Panc1 (cell line): ENCODE measurements around the gene IL2RA. TPM values are rescaled to one million over a fixed set of nuclear protein-coding genes. Genes with fewer than 3 reads are reported as not detected.
"Not testable (repeated sequence)": the region's sequence is repeated elsewhere in the genome, so short reads cannot be mapped to it uniquely, and the experiment has no call there.

Experiments used
- ATAC-seq: fragments of 200-7000 bp; cut with Tn5 transposase; 2 replicates; pipeline ENCODE4 v1.9.1; 2020; ENCODE audit warnings: mild to moderate bottlenecking, moderate library complexity
- BruUV-seq: library from RNA; stranded (reverse); fragments of 400-500 nt; replicated peaks from 2 replicates; lab custom pipeline; 2021; lab: Mats Ljungman, UMichigan
- CTCF ChIA-PET: fragments of 300-600 bp; sonication (Branson Sonifier 250); formaldehyde crosslinking; loops from one replicate; lab custom pipeline; 2022; ENCODE audit warnings: antibody characterized with exemption; lab: Charles Lee
- POLR2A ChIA-PET: fragments of 300-600 bp; sonication (Branson Sonifier 250); formaldehyde crosslinking; loops from one replicate; lab custom pipeline; 2022; ENCODE audit warnings: antibody characterized with exemption; lab: Charles Lee
- DNase-seq: peaks from one replicate; pipeline ENCODE4 v3.0.0-alpha.2; 2010; ENCODE audit warnings: low read depth, low spot score
- H3K27ac ChIP-seq: 2 replicates; pipeline ENCODE4 v1.5.1; 2011; ENCODE audit warnings: mild to moderate bottlenecking, low read length, inconsistent platforms
- H3K27me3 ChIP-seq: fragments of 200-500 bp; sonication (Bioruptor generic); 2 replicates; pipeline ENCODE4 v1.6.0; 2014; ENCODE audit warnings: low read length, inconsistent platforms; ENCODE audit not compliant: control insufficient read depth, insufficient read depth
- H3K36me3 ChIP-seq: fragments of 200-500 bp; sonication (Bioruptor generic); 2 replicates; pipeline ENCODE4 v1.5.1; 2014; ENCODE audit warnings: inconsistent platforms, mild to moderate bottlenecking, low read length, moderate library complexity; ENCODE audit not compliant: control insufficient read depth, insufficient read depth
- H3K4me1 ChIP-seq: 2 replicates; pipeline ENCODE4 v1.5.1; 2011; ENCODE audit warnings: inconsistent platforms, mild to moderate bottlenecking, low read length, moderate library complexity; ENCODE audit not compliant: control insufficient read depth, insufficient read depth
- H3K4me3 ChIP-seq, 2 experiments: 2 replicates each; pipeline ENCODE4 v1.5.1; 2011 to 2012; ENCODE audit warnings: low read depth in 2 of 2, low read length in 2 of 2, mild to moderate bottlenecking in 2 of 2, inconsistent platforms in 1 of 2, moderate library complexity in 1 of 2
- H3K9me3 ChIP-seq: fragments of 200-500 bp; sonication (Bioruptor generic); 2 replicates; pipeline ENCODE4 v1.5.1; 2014; ENCODE audit warnings: low read depth, mild to moderate bottlenecking, inconsistent platforms, low read length, moderate library complexity; ENCODE audit not compliant: control insufficient read depth, insufficient read depth
- POLR2AphosphoS5 ChIP-seq: IDR thresholded peaks from 2 replicates; pipeline ENCODE4 v1.6.1; 2012; ENCODE audit warnings: mild to moderate bottlenecking, low read depth, low read length, moderate library complexity
- REST ChIP-seq, 2 experiments: IDR thresholded peaks; 2 replicates each; pipeline ENCODE4 v1.6.1; 2011 to 2012; ENCODE audit warnings: low read depth in 2 of 2, control low read depth in 1 of 2, low read length in 1 of 2, mild to moderate bottlenecking in 1 of 2, moderate library complexity in 1 of 2; ENCODE audit not compliant: insufficient read depth in 1 of 2
- SIN3A ChIP-seq: IDR thresholded peaks from 2 replicates; pipeline ENCODE4 v1.6.1; 2012; ENCODE audit warnings: low read depth, mild to moderate bottlenecking, low read length, moderate library complexity, borderline replicate concordance; ENCODE audit not compliant: insufficient read depth
- TCF7L2 ChIP-seq: IDR thresholded peaks from 2 replicates; pipeline ENCODE4 v1.6.1; 2011; ENCODE audit warnings: mild to moderate bottlenecking, low read depth, low read length, inconsistent platforms
- in situ Hi-C: cut with HindIII; loops from 2 replicates; pipeline ENCODE4 v1.10.0; 2016; ENCODE audit warnings: low sequenced_read_pairs, low pct_unique_long_range_greater_than_20kb
- intact Hi-C: fragments of 100-400 bp; cut with micrococcal nuclease; formaldehyde crosslinking; loops from one replicate; pipeline ENCODE4 v1.10.0; 2022; ENCODE audit not compliant: unreplicated experiment
- total RNA-seq: library from RNA; stranded (reverse); gene quantifications from one replicate; pipeline ENCODE4 v1.2.1, GENCODE V29; 2021; ENCODE audit not compliant: unreplicated experiment
- TF ChIP-seq, protein P1 (sequence below): fragments of 450-650 bp; IDR thresholded peaks from 2 replicates; pipeline ENCODE4 v1.5.1; 2017; ENCODE audit warnings: mild to moderate bottlenecking

IL2RA gene
- total RNA-seq, 1 experiment from 2014 or later: 0.33 TPM

- ATAC-seq: no peak
- no peak overlapping the region for H3K4me3 ChIP-seq
- CTCF ChIA-PET: no interaction called here
- no peaks in the 10 kb centered on the region for H3K4me1 ChIP-seq
- no peak for TF ChIP-seq POLR2AphosphoS5
- TF ChIP-seq, protein P1, sequence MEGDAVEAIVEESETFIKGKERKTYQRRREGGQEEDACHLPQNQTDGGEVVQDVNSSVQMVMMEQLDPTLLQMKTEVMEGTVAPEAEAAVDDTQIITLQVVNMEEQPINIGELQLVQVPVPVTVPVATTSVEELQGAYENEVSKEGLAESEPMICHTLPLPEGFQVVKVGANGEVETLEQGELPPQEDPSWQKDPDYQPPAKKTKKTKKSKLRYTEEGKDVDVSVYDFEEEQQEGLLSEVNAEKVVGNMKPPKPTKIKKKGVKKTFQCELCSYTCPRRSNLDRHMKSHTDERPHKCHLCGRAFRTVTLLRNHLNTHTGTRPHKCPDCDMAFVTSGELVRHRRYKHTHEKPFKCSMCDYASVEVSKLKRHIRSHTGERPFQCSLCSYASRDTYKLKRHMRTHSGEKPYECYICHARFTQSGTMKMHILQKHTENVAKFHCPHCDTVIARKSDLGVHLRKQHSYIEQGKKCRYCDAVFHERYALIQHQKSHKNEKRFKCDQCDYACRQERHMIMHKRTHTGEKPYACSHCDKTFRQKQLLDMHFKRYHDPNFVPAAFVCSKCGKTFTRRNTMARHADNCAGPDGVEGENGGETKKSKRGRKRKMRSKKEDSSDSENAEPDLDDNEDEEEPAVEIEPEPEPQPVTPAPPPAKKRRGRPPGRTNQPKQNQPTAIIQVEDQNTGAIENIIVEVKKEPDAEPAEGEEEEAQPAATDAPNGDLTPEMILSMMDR: no peak
- TF ChIP-seq REST (IDR thresholded peaks at IDR 0.05; ENCODE audit: insufficient read depth in 1 of 2, low read depth in 2 of 2, low read length in 1 of 2): no peak
- no peak for TF ChIP-seq SIN3A
- TF ChIP-seq TCF7L2: no peak
- BruUV-seq: no TSS peak
- H3K9me3 ChIP-seq: peaks cover 4% of the 10 kb centered on the region; the same call in 1 of the 2 replicates
- H3K36me3 ChIP-seq: no peaks in the 10 kb centered on the region
- no peaks in the 10 kb centered on the region for H3K27me3 ChIP-seq
- DNase-seq: no peak
- POLR2A ChIA-PET: no interaction called here
- in situ Hi-C loops: no loop called here
- intact Hi-C loops: no loop called here
- no peak overlapping the region for H3K27ac ChIP-seq
Observed at GRCh38 chr10:6006991-6007390, 55.2 kb downstream of the IL2RA start.

DNA sequence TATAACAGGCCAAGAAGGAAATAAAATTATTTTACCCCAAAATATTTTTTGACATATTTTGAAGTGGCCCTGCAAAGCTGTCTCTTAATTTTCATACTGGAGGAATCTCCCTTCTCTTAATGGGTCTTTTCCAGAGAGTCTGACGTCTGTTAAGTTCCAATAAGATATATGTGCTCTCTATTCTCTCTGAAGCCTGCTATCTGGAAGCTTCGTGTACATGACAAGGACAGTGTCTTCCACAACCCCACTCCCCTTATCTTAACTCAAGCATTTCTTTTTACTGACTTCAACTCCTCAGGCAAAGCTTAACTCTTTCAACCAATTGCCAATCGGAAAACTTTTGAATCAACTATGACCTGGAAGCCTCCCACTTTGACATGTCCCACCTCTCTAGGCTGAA lies 55.6 kb downstream of the IL2RA start:
- BruUV-seq: no TSS peak
- ATAC-seq (no peak), DNase-seq (no peak)
- H3K9me3 ChIP-seq: peaks cover 4% of the 10 kb centered on the region; the same call in 1 of the 2 replicates
- H3K4me1 ChIP-seq: no peaks in the 10 kb centered on the region
- no peaks in the 10 kb centered on the region for H3K36me3 ChIP-seq
- in situ Hi-C loops (no loop called here), intact Hi-C loops (no loop called here)
- H3K4me3 ChIP-seq: no peak overlapping the region
- CTCF ChIA-PET: no interaction called here
- POLR2A ChIA-PET: no interaction called here
- H3K27ac ChIP-seq: no peak overlapping the region
- no peak for TF ChIP-seq TCF7L2
- H3K27me3 ChIP-seq: no peaks in the 10 kb centered on the region

- no peak for ATAC-seq
- no peak for DNase-seq
- TF ChIP-seq SIN3A (no peak), TCF7L2 (no peak), POLR2AphosphoS5 (no peak)
- TF ChIP-seq, protein P1: no peak
- CTCF ChIA-PET: no interaction called here
- no peak overlapping the region for H3K27ac ChIP-seq
- in situ Hi-C loops: no loop called here
- BruUV-seq: no TSS peak
- H3K4me3 ChIP-seq: no peak overlapping the region
- H3K27me3 ChIP-seq: no peaks in the 10 kb centered on the region
- peaks cover 4% of the 10 kb centered on the region; the same call in 1 of the 2 replicates for H3K9me3 ChIP-seq
- intact Hi-C loops: no loop called here
- H3K4me1 ChIP-seq: no peaks in the 10 kb centered on the region
- POLR2A ChIA-PET: no interaction called here
- H3K36me3 ChIP-seq: no peaks in the 10 kb centered on the region
Observed at GRCh38 chr10:6005856-6006395, 56.2 kb downstream of the IL2RA start.

DNA sequence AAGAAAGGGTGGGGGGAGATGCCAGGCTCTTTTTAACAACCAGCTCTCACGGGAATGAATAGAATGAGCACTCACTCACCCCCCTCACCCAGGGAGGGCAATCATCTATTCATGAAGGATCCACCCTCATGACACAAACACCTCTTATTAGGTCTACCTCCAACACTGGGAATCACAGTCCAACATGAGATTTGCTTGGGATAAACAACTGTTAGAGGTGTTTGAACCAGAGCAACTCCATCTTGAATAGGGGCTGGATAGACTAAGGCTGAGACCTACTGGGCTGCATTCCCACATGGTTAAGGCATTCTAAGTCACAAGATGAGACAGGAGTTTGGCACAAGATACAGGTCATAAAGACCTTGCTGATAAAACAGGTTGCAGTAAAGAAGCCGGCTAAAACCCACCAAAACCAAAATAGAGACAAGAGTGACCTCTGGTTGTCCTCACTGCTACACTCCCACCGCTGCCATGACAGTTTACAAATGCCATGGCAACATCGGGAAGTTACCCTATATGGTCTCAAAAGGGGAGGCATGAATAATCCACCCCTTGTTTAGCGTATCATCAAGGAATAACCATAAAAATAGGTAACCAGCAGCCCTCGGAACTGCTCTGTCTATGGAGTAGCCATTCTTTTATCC lies 56.9 kb downstream of the IL2RA start:
- DNase-seq, H3K27me3 ChIP-seq, H3K27ac ChIP-seq, in situ Hi-C loops, POLR2A ChIA-PET, BruUV-seq, H3K36me3 ChIP-seq, H3K9me3 ChIP-seq, H3K4me1 ChIP-seq, ATAC-seq, CTCF ChIA-PET, H3K4me3 ChIP-seq, intact Hi-C loops: not testable (repeated sequence)
